ENCODE data around the gene CD151.

DNA sequence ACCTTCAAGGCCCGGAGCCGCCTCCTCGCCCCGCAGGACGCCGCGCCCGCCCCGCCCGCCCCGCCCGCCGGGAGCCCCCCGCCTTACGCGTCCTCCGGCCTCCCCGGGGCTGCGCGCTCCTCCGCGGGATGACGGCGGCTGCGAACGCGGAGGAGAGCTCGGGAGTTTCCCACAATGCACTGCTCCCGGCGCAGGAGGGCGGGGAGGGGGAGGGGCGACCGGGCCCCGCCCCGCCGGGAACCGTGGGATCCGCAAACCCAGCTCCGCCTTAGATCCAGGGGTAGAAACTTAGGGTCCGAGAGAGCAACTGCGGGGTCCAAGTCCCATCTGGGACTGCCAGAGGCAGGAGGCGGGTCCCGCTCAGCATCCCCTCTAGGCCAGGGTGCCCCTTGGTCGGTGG is 42.8 kb upstream of the CD151 start, which contains the start of gene CEND1:
- no peak for TF ChIP-seq RAD21 (IDR thresholded peaks at IDR 0.05)
- no peak for TF ChIP-seq CTCF (IDR thresholded peaks at IDR 0.05; ENCODE audit: low read depth, low read length, missing input control)
- TF ChIP-seq TAF1 (conservative IDR thresholded peaks at IDR 0.05) = no peak
- TF ChIP-seq YY1 (IDR thresholded peaks at IDR 0.05) = no peak
- TF ChIP-seq REST (IDR thresholded peaks at IDR 0.05) = no peak
- no peak for TF ChIP-seq ZBTB33 (IDR thresholded peaks at IDR 0.05)
- no peak for TF ChIP-seq HNF4A (conservative IDR thresholded peaks at IDR 0.05)
- TF ChIP-seq ATF3 (IDR thresholded peaks at IDR 0.05) = no peak
- TF ChIP-seq MAX (IDR thresholded peaks at IDR 0.05) = no peak

Data from liver (tissue), 3 donors.